OCI-M2 (cell line): ENCODE data around the gene CCN5.
"Not testable (repeated sequence)": the region's sequence is repeated elsewhere in the genome, so short reads cannot be mapped to it uniquely, and the experiment has no call there.

Experiments
- DNase-seq: peaks from one replicate; lab custom pipeline; 2025; ENCODE audit not compliant: unreplicated experiment; lab: John Stamatoyannopoulos, UW

The CCN5 gene, protein sequence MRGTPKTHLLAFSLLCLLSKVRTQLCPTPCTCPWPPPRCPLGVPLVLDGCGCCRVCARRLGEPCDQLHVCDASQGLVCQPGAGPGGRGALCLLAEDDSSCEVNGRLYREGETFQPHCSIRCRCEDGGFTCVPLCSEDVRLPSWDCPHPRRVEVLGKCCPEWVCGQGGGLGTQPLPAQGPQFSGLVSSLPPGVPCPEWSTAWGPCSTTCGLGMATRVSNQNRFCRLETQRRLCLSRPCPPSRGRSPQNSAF

DNA sequence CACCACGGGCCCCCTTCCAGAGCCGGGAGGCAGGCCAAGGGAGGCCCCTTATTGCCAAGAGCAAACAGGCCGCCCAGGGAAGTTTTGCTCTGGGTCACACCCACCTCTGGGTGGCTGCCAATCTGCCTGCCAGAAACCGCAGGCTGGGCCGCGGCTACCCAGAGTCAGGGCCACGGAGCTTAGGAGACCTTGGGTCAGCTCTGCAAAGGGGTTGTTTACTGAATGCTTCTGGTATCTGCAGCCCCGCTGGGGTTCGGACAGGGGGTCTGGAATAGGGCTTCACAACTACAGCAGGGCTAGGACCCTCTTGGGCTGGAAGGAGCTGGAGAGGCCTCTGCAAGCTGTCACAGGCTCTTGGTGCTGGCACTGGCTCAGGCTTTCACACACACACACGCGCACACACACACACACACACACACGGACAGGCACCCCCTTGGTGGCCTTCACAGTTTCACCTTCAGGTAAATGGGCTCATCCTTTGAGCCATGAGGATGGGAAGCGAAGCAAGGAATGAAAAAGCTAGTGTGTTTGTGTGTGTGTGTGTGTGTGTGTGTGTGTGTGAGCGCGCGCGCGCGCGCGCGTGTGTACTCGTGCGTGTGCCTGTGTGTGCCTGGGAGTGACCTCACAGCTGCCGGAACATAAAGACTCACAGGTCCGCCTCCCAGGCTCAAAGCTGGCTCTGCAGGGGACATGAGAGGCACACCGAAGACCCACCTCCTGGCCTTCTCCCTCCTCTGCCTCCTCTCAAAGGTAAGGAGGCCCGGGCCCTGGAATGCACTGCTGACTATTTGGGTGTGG lies at the start of gene CCN5:
Gene CCN5 (plus strand): TSS at position 669 of the 798 bp plus-strand sequence. CDS start 22 bp downstream, at position 691.
- no peak for DNase-seq

DNA sequence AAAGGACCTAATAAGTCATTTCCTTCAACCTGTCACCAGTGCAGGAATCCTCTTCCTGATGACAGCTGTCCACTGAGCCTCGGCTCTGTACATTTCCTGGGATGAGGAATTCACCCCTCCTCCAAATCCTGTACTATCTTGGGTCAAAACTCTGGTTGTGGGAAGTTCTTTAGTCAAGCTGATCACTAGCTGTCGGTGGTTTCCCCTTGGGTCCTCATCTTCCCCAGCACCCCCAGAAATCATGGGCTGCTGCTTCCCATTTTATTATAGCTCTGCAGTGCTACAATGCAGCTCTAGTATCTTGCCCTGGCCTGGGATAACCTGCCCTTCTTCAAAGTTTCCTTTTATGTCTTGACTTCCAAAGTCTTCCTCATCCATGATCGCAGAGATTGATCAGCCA lies 49.1 kb upstream of the CCN5 start:
- DNase-seq: no peak

DNA sequence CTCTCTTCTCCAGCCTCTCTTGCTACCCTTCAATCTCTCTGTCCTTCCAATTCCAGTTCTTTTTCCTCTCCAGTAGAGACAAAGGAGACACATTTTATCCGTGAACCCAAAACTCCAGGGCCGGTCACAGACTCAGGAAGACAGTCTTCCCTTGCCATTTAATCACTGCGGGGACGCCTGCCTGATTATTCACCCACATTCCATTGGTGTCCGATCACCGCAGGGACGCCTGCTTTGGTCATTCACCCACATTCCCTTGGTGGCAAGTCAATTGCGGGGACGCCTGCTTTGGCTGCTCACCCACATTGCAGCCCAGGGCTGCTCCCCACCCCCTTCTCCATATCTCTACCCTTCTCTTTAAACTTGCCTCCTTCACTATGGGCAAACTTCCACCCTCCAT lies 44.3 kb upstream of the CCN5 start:
- DNase-seq: not testable (repeated sequence)

DNA sequence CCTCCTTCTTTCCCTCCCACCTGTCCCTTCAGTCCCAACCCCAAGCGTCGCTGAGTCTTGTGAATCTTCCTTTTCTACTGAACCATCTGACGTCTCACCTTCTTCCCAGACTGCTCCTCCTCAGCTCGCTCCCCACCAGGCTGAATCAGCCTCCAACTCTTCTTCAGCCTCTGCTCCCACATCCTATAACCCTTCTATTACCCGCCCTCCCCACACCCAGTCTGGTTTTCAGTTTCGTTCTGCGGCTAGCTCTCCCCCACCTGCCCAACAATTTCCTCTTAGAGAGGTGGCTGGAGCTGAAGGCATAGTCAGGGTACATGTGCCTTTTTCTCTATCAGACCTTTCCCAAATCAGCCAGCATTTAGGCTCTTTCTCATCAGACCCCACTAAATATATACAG lies 43.6 kb upstream of the CCN5 start:
- not testable (repeated sequence) for DNase-seq

DNA sequence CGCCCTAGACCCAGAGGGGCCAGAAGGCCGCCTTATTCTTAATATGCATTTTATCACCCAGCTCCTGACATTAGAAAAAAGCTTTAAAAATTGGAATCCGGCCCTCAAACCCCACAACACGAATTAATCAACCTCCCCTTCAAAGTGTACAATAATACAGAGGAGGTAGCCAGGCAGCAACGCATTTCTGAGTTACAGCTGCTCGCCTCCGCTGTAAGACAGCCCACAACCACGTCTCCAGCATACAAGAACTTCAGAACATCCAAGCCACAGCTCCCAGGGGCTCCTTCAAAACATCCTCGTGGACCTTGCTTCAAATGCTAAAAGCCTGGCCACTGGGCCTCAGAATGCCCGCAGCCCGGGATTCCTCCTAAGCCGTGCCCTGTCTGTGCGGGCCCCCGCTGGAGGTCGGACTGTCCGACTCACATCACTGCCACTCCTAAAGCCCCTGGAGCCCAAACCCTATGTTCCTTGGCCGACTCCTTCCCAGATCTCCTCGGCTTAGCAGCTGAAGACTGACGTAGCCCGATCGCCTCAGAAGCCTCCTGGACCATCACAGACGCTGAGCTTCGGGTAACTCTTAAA lies 42.8 kb upstream of the CCN5 start:
- DNase-seq: not testable (repeated sequence)

DNA sequence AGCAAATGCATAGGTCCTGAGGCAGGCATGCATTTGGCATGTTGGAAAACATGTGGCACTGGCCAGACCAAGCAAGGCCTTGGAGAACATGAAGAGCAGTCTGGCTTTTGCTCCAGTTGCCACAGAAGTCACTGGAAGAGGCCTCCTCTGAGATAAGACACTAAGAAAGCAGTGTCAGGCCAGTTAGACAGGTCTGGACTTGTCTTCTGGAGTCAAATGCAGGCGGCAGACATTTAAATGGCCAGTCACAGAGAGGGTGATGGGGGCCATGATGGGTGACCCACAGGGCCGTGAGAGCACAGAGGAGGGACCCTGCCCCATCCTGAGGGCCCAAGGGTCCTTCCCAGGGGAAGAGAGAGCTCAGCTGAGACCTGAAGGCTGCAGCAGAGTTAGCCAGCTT lies 36.9 kb upstream of the CCN5 start:
- no peak for DNase-seq

DNA sequence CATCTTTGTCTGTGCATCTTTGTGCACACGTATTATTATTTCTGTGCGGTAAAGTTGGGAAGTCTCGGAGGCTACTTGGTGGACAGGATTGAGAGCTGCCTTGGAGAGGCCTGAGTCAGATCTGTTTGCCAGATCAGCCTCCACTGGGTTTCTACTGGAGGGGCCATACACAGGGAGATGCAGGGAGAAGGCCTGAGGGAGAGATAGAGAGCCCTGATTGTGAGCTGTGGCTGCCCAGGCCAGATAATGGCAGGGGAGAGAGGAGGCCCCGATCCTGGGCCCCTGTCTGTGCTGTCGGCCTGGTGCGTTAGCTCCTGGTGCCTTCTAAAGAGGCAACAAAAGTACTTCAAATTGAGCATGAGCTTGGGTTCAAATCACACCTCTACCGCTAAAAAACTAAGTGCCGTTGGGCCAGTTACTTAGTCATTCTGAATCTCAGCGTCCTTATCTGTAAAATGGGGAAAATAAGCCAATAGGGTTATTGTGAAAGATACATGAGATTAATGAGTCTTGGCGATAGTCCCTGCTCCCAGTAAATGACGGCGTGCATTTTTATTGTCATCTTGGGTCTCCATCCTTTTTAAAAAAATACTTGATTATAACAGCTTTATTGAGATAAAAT lies 36.1 kb upstream of the CCN5 start:
- no peak for DNase-seq

DNA sequence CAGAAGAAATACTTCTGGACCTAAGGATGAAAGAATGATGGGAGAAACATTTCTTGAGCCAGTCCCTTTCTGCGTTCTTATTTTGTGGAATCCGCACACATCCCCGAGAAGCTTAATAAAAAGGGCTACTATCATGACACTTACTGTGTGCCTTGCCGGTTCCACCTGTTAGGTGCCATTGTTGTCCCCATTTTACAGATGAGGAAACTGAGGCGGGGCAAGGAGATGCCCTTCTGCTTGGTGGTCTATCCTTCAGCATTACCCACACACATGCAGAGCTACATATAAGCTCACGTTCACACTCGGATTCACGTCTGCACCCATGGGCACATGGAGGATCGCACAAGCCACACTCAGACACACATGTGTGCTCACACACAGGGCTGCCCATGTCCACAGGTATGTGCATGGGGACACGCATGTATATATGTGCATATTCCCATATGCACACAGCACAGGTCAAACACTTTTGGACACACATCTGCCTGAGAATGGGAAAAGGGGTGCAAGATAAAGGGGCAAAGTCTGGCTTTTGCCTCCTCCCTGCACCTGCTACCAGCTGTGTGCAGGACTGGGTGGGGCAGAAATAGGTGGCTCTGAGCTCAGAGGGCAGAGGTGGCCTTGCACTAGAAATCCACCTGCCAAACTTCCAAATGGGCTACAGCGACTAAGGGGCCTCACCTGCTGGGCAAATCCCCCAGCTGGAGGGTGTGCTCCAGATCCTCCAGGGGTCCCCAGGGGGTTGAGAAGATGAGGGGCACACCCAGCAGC lies 33.2 kb upstream of the CCN5 start:
- DNase-seq: no peak

DNA sequence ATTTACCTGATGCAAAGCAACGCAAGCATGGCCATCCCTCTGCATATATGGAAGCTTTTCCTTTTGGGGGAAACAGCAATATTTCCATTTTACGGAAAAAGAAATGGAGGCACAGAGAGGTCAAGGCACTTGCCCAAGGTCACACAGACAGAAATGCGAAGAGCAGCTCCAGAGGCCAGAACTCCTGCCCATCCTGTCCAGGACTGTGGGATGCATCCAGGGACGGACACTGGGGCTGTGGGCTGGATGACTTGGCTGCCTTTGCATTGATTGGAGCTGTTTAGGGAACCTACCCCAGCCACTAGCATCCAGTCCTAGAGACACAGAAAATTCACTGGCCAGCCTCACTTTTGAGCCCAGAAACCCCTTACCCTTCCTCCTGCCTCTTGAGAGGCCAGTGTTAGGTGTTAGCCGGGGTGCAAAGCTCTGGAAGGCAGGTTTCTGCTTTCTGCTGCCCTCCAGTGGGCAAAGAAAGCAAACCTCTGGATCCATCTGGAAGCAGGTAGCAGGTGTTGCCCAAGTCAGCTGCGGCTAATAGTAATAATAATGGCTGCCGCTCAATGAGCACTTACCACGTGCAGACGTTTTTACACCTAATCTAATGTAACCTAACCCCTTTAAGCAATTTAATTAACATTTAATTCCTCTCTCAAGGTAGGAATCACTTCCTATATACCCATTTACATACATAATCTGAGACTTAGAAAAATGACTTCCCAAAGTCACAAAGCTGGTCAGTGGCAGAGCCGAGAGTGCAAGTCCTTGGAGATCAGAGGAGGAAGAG lies 31.7 kb upstream of the CCN5 start:
- DNase-seq: no peak

DNA sequence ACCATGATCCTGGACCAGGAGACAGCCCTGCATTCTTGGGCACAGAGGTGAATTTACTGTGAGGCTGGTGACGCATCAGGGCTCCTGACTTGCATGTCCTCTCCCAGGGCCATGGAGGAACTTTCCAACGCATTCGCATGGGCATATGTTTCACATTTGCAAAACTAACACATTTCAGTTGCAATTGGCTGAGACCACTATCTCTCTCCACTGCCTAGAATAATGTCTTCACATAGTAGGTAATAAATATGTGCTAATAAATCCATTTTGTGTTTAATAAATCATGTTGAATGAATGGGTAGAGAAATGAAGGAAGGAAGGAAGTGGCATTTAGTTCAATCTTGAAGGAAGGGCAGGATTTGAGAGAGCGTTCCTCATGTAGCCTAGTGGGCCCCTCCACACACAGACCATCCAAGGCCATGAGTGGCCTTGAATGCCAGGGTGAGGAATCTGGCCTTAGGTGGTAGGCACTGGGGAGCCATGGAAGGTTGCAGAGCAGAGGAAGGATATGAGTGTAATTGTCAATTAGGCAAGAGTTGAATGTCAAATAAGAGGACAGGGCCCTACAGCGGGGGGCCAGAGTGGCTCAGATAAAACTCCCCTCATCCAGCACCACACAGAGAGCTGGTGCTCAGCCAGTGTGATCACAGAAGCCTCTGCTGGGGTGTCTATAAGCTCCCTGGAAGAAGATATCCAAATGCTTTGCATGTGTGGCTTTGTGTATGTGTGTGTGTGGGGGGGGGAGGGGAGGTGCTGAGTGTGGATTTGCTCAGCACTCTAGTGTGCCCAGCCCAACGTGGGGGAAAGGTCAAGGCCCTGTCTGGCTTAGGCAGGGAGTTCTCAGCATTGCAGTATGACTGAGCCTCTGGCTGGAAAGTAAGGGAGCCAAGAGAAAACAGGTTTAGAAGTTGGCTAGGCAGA lies 30.9 kb upstream of the CCN5 start:
- no peak for DNase-seq

DNA sequence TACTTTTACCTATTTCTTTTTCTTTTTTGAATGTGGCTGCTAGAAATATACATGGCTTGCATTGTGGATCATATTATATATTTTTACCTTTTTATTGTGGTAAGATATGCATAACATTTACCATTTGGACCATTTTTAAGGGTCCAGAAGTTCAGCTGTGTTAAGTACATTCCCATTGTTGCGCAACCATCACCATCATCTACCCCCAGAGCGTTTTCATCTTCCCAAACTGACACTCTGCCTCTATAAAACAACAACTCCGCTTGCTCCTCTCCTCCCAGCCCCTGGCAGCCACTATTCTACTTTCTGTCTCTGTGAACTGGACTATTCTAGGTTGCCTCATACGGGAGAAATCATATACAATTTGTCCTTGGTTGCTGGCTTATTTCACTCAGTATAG lies 28.2 kb upstream of the CCN5 start:
- no peak for DNase-seq

DNA sequence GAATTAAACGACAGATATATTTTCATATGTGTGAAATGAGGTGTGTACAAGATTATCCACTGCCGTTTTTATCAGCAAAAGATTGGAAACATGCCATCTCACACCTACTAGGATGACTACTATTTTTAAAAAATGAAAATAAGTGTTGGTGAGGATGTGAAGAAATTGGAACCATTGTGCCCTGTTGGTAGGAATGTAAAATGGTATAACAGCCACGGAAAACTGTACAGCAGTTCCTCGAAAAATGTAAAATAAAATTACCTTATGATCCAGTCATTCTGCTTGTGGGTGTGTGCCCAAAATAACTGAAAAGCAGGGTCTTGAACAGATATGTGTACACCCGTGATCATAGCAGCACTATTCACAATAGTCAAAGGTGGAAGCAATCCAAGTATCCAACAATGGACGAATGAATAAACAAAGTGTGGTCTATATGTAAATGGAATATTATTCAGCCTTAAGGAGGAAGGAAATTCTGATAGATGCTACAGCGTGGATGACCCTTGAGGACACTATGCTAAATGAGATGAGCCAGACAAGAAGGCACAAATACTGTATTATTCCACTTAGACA lies 27.0 kb upstream of the CCN5 start:
- DNase-seq: no peak

DNA sequence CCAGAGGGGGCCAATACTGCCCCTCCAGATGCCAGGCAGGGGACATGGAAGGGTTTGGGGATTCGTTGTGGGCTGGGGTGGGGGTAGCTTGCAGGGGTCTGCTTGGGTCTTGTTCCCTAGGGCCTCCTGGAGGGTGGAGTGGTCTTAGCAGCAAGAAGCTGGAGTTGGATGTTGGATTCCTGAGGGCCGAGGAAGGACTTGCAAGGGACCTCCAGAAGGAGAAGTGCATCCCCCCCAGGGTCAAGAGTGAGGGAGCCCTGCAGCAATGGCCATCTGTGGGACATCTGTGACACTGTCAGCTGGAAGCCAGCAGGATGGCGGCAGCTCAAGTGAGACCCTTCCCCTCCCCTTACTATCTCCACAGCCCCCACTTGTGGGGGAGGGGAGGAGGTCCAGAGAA lies 25.4 kb upstream of the CCN5 start:
- no peak for DNase-seq

DNA sequence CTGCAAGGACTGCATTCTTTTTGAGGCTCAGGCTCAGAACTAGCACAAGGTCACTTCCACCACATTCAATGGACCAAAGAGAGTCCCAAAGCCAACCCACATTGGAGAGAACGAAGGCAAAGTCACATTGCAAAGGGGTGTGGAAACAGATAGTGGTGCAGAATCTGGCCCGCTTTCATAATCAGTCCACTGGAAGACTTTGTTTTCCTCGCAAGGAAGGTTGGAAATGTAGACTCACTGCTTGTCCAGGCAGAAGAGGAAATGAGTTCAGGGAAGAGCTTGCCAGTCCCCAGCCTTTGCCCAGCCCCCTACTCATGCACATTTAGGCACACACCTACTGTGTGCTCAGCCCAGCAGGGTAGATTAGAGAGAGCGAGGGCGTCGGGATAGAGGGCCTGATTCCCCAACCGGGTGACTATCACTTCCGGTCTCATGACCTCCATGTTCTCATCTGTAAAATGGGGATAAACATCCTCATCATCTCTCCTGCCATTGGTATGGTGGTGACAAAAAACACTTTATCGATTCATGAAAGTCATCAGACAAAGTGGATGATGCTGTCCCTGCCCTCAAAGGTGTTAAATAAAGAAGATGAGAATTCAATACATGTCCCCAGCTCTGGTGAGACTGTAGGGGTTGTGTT lies 24.3 kb upstream of the CCN5 start:
- DNase-seq: no peak

DNA sequence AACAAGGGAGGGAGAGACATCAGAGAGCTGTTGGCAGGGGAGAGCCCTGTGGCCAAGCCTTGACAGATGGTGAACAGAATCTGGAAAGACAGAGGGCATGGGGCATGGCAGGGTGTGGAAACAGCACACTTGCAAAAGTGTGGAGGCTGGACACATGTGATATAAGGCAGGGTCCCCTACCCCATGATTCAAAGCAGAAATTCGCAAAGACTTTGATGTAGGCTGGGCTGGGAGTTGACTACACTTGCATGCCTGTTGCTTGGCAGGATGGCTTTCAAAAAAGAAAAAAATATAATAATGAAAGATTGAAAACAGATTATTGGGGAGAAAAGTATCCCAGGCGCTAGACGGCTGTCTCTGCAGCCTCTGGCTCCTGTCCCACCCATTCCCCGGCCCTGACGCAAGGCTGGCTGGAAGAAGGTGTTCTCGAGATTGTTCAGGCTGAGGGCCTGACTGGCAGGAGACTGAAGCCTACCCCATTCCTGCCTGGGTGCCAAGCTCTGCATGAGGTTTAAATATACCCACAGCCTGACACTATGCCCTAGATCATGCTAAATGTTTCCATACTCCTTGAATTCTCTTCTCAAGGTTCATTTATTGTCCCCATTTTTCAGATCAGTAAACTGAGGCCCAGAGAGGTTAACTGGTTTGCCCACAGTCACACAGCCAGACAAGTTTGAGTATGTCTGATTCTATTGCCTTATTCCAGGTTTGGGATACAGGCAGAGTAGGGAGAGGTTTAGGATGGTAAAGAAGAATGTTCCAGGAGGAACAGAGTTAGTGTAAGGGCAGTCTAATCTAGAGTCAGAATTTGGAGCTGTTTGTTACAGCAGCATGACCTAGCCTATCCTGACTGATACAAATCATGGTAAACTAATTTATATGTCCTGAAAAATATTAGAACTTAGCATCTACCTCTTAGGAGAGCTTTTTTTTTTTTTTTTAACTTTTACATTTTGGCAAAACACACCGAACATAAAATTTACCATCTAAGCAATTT lies 23.4 kb upstream of the CCN5 start:
- DNase-seq: no peak

DNA sequence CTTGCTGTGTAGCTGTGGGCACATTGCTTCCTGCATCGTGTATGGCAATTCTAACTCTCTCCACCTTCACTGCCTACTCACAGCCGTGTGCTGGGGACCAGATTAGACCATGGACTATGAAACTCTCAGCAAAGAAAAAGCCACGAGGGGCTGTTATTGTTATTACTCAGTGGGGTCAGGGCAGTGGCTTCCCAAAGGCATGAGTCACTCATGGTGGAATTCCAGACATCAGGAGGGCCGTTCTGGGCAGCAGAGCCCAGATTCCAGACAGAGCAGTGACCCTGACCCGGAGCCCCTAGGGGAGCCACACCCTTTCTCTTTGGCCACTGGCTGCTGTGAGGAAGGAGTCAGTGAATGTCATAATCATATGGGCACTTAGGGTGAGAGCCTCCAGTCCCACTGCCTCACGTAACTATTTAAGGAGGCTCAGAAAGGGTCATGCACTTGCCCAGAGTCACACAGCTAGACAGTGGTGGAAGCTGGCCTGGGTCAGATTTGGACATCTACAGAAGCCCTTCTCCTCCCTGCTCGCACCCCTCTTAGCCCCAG lies 22.2 kb upstream of the CCN5 start:
- DNase-seq: no peak

DNA sequence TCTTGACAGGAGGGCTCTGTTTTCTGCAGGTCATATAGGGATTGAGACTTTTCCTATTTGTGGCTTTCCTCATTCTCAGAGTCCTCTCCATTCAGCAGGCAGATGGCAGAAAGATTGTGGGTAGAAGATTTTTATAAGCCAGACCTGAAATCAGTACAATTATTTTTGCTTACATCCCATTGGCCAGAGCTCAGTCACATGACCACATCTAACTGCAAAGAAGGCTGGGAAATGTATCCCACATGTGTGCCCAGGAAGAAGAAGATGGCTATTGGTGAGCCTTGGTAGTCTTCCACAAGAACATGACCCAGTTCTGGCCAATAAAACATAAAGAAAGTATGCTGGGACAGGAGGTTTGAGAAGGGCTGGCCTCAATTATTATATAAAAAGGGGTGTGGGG lies 21.5 kb upstream of the CCN5 start:
- no peak for DNase-seq
